HuH-7.5 (cell line): Measurements from ENCODE around the gene ZNF546.
"Not testable (repeated sequence)": the region's sequence is repeated elsewhere in the genome, so short reads cannot be mapped to it uniquely, and the experiment has no call there.

Experiments
- DNase-seq: peaks from one replicate; pipeline ENCODE4 v3.0.0; 2011; ENCODE audit warnings: low spot score

The ZNF546 gene

DNA sequence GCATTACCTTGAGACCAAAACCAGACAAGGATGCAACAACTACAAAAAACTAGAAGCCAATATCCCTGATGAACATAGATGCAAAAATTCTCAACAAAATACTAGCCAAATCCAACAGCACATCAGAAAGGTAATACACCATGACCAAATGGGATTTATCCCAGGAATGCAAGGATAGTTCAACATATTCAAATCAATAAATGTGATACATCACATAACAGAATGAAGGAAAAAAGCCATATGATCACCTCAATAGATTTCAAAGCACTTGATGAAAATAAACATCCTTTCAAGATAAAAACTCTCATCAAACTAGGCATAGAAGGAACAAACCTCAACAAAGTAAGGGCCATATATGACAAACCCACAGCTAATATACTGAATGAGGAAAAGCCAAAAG lies 10.2 kb upstream of the ZNF546 start:
- no peak for DNase-seq

DNA sequence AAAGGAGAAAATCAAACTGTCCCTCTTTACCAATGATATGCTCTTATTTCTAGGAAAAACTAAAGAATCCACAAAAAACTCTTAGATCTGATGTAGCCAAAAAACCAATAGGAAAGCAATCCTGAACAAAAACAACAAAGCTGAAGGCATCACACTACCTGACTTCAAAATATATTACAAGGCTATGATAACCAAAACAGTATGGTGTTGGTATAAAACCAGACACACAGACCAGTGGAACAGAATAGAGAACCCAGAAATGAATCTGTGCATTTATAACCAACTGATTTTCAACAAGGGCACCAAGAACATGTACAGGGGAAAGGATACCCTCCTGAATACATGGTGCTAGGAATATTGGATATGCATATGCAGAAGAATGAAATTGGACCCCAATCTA lies 9.7 kb upstream of the ZNF546 start:
- DNase-seq, result no peak

DNA sequence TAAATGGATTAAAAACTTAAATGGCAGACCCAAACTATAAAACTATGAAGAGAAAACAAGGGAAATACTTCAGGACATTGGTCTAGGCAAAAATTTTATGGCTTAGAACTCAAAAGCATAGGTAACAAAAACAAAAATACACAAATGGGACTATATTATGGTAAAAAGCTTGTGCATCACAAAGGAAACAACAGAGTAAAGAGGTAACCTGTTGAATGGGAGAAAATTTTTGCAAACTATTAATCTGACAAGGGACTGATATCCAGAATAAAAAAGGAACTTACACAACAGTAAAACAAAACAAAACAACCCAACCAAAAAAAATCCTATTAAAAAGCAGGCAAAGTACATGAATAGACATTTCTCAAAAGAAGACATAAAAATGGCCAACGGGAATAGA lies 9.3 kb upstream of the ZNF546 start:
- no peak for DNase-seq

DNA sequence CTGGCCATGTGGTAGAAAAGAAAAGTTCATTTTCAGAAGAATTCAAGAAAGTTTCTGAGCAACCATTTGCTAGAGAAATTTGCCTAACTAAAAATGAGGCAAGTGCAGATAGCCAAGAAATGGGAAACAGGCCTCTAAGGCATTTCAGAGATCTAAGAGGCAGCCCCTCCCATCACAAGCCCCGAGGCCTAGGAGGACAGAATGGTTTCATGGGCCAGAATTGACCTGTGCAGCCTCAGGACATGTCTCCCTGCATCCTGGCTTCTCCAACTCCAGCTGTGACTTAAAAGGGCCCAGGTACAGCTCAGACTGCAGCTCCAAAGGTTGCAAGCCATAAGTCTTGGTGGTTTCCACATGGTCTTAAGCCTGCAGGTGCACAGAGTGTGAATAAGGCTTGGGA lies 3.3 kb upstream of the ZNF546 start:
- DNase-seq, result no peak

DNA sequence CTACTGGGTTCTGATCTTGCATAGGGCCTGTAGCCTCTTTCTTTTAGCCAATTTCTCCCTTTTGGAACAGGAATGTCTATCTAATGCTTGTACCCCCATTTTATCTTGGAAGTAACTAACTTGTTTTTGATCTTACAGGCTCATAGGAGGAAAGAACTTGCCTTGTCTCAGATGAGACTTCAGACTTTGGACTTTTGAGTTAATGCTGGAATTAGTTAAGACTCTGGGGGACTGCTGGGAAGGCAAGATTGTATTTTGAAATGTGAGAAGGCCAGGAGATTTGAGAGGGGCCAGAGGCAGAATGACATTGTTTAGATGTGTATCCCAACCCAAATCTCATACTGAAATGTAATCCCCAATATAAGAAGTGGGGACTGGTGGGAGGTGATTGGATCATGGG lies 2.5 kb upstream of the ZNF546 start:
- no peak for DNase-seq

DNA sequence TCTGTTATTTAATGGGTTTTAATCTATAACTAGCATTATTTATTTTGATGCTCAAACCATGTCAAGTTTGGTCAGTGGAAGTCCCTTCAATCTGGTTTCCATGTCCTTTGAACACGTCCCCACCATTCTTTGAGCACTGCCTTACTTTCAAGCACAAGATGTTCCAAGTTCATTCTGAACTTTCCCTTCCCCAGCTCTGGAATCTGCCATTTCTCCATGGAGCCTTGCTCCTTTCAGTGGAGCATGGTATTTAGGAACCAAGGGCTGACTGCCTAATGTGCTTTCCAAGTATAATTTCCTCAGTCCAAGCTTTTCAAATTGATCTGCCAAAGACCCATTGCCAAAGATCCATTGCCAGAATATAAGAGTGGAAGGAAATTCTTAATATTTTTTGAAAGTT lies 1.1 kb upstream of the ZNF546 start:
- DNase-seq, result no peak

DNA sequence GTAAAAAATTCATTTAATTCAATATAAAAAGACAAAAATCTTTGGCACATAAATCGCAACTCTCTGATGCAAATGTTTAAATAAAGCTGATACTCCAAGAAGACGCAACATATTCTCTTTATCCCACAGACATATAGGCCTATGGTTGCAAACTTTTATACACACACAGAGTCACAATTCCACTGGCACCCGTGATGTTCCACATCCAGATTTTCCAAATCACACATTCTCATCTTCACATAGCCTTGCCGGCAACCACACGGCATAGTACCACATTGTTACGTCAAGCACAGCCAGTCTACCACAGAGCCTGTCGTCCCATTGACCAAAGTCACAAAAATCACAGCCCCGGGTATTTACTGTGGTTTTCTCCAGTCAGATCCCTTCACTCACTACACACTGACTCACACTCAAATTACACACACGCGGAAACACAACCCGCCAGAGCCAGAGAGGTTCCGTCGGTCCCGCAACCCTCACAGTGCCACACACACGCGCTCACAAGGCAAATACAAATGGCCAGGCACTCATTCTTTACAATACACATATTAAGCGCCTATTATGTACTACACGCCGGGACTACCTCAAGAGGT lies 546 bp upstream of the ZNF546 start:
- DNase-seq, result peak; percentile 33

DNA sequence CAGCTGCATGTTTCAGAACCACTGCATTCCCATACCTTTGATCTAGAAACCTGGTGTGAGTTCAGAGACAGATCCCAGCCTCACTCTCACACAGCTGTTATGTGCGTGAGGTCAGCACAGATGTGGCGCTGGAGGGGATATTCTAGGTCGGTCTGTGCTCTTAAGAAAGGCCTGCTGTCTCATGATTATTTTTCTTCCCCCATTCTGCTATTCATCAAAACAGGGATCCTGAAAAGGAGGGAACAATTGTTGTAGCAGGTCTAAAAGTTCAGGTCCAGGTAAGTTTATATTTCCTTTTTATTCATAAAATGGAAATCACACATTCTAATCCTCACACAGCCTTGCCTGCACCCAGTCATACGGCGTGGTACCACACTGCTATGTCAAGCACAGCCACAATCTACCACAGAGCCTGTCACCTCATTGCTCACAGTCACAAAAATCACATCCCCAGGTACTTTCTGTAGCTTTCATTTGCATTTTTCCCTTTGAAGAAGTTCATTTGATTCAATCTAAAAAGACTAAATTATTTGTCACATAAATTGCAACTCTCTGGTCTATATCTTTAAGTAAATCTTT lies 867 bp downstream of the ZNF546 start:
- no peak for DNase-seq

DNA sequence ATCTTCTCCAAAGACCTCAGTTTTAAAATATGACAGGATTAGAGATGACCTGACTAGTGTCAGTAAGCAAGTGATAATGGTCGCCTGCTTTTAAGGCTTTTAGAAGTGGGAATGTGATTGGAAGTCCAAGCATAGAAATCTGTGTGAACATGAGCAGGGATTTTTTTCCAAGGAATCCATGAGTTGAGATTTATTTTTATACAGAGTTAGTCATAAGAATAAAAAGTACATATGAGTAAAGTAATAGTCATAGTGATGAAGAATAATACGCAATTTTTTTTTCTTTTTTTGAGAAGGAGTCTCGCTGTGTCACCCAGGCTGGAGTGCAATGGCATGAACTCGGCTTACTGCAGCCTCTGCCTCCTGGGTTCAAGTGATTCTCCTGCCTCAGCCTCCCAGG lies 1.6 kb downstream of the ZNF546 start:
- no peak for DNase-seq

DNA sequence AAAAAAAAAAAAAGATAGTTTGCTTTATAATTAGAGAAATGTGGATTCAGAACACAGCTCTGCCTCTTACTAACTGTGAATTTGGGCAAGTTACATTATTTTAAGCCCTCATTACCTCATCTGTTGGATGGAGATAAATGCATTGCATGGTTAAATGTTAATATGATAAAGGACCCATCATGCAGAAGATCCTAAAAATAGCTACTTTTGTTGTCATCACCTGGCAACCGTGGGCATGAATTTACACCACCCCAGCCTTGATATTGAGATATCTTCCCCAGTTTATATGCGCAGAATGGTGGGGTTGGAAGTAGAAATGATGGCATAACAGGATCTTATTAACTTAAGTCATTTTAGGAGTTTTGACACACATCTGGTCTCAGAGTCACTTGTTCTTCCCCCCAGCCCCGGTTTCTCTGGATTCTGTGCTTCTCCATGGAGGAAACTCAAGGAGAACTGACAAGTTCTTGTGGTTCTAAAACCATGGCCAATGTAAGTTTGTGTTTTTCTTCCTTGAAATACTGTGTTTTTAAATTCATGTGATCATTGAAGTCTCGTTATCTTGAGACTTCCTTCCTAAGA lies 8.9 kb downstream of the ZNF546 start:
- no peak for DNase-seq

DNA sequence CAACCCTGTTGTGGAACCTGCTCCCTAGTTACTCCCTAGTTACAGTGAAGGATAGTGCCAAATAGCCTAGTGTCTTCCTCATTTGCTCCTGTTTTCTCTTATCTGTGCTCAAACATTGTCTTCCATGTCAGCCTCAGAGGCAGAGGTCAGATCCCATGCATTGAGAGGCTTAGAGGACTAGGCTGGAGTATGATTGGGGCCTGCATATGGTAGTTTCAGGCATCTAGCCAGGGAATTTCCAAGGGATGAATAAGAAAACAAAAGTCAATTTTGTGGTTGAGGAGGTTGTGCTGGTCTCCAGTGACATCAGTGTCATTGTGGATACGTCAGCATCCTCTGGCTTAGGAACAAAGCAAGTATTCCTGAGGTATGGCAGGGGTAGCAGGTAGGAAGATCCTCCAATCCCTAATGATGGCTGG lies 9.4 kb downstream of the ZNF546 start:
- DNase-seq, result no peak

DNA sequence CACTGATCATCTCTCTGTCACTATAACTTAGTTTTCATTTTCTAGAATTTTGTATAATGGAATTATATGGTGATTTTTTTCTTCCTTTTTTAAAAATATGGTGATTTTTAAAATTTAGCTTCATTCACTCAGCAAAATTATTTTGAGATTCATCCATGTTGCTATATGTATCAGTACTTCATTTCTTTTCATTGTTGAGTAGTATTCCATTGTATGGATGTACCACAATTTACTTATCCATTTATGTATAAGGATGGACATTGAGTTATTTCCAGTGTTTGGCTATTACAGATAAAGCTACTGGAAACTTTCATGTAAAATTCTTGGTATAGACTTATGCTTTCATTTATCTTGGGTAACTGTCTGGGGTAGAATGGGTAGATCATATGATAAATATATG lies 12.8 kb downstream of the ZNF546 start:
- DNase-seq, result no peak

DNA sequence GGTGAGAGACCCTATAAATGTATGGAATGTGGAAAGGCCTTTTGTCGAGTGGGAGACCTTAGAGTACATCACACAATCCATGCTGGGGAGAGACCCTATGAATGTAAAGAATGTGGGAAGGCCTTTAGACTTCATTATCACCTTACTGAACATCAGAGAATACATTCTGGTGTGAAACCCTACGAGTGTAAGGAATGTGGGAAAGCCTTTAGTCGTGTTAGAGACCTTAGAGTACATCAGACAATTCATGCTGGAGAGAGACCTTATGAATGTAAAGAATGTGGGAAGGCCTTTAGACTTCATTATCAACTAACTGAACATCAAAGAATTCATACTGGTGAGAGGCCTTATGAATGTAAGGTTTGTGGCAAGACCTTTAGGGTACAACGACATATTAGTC lies 17.1 kb downstream of the ZNF546 start:
- DNase-seq, result no peak

DNA sequence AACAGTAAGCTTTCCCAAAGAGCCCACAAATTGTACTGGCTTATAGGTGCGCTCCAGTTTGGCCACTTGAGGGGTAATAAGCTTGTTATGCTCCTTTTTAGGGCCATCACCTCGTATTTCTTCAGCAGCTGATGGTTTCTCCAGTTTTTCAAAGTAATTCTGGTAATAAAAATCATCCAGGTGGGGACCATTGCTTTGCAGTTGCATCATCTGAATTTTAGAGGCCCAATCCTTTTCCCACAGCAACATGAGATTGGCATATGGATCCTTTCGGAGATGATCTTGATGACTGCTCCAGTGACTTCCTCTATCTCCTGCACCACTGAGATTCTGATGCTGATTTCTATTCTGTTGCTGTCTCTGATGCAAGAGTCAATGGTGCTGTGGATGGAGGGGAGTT lies 27.1 kb downstream of the ZNF546 start:
- DNase-seq, result no peak

DNA sequence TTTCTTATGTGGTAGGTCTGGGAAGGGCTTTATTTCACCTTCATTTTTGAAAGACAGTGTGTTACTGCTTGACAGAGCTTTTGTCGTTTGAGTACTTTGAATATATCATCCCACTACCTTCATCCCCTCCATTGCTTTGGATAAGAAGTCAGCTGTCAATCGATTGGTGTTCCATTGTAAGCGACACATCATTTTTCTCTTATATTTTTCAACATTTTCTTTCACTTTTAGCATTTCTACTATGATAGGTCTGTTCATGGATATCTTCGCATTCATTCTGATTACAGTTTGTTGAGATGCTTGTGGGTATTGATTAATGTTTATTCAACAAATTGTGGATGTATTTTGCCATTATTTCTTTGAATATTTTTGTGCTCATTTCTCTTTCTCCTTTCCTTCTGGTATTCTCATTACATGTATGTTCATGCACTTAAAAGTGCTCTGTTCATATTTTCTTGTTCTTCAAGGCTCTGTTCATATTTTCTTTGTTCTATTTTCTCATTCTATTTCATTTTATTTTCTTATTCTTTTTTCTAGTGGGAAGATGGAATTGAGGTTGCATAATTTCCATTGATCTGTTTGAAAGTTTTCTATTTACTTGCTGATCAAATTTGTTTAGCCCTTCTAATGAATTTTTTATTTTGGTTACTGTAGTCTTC lies 29.2 kb downstream of the ZNF546 start:
- DNase-seq, result no peak

DNA sequence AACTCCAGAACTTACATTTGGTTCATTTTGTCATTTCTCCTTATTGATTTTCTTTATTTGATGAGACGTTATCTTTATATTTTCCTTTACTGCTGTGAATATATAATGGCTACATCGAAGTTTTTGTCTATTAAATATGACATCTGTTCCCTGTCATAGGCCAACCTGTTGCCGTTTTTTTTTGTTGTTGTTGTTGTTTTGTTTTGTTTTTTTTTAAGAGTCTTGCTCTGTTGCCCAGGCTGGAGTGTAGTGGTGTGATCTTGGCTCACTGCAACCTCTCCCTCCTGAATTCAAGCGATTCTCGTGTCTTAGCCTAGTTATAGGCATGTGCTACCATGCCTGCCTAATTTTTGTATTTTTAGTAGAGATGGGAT lies 29.7 kb downstream of the ZNF546 start:
- no peak for DNase-seq

DNA sequence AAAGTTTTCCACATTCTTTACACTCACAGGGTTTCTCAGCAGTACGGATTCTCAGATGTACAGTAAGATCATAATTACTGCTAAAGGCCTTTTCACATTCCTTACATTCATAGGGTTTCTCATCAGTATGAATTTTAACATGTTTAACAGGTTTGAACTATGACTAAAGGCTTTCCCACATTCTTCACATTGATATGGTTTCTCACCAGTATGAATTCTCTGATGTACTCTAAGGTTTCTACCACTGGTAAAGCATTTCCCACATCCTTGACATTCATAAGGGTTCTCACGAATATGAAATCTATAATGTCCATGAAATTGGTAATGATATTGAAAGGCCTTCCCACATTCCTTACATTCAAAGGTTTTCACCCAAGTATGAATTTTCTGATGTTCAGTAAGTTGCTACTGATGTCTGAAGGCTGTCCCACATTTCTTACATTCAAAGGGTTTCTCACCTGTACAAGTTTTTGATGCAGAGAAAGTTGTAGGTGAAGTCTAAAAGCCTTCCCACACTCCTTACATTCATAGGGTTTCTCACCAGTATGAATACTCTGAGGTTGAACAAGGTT lies 37.2 kb downstream of the ZNF546 start:
- DNase-seq, result no peak

DNA sequence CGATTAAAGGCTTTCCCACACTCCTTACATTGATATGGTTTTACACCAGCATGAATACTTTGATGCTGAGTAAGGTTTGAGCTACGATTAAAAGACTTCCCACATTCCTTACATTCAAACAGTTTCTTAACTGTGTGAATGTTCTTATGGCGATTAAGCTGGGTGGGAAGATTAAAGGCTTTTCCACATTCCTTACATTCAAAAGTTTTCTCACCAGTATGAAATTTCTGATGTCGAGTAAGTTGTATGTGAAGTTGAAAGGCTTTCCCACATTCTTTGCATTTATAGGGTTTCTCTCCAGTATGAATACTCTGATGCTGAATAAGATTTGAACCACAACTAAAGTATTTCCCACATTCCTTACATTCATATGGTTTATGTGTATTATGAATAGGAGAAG lies 39.1 kb downstream of the ZNF546 start:
- no peak for DNase-seq

DNA sequence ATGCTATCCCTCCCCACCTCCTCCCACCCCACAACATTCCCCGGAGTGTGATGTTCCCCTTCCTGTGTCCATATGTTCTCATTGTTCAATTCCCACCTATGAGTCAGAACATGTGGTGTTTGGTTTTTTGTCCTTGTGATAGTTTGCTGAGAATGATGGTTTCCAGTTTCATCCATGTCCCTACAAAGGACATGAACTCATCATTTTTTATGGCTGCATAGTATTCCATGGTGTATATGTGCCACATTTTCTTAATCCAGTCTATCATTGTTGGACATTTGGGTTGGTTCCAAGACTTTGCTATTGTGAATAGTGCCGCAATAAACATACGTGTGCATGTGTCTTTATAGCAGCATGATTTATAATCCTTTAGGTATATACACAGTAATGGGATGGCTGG lies 41.2 kb downstream of the ZNF546 start:
- not testable (repeated sequence) for DNase-seq

DNA sequence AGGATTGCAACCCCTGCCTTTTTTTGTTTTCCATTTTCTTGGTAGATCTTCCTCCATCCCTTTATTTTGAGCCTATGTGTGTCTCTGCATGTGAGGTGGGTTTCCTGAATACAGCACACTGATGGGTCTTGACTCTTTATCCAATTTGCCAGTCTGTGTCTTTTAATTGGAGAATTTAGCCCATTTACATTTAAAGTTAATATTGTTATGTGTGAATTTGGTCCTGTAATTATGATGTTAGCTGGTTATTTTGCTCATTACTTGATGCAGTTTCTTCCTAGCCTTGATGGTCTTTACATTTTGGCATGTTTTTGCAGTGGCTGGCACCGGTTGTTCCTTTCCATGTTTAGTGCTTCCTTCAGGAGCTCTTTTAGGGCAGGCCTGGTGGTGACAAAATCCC lies 44.9 kb downstream of the ZNF546 start:
- not testable (repeated sequence) for DNase-seq

DNA sequence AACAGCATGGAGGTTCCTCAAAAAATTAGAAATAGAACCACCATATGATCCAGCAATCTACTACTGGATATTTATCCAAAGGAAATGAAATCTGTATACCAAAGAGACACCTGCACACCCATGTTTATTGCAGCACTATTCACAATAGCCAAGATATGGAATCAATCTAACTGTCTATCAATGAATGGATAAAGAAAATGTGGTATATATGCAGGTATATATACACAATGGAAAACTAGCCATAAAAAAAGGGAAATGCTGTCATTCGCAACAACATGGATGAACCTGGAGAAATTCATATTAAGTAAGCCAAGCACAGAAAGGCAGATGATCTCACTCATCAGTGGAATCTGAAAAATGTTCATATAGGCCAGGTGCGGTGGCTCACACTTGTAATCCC lies 56.6 kb downstream of the ZNF546 start:
- DNase-seq, result no peak

DNA sequence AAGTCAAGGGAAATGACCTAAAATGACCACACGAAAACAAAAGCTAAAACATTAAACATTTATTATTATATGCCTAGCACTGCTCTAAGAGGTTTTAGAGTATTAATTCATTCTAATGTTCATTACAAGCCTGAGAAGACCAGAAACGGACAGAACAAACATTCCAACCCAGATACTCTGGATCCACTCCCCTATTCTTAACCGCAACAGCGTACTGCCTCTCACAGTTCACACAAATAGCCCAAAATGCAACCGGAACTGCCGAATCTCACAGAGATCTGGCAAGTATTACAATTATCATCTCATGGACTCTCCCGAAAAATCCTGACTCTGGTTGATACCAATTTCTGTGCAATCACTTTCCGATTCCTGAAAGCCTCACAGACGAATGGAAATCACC lies 57.8 kb downstream of the ZNF546 start:
- DNase-seq, result no peak

DNA sequence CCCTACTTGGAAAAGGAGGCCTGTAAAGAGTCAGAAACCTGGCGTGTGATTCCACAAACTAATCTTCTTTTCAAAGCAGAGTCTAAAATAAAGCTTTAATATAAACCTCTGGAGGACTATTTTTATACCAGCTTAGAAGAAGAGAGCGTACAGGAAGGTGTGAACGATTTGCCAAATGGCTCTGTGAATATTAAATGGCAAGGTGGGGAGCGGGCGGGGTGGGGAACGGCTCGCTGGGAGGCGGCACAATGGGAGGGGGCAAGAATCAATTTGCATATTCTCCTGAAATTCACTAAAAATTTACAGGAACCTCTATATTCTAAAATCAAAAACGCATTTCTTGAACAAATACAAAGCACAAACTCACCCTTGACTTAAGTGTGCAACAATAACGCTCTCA lies 58.2 kb downstream of the ZNF546 start:
- DNase-seq, result no peak
